Right hindlimb (tissue), 1 donor: ENCODE results near the gene BMPR1A.
A peak's percentile ranks its signal among the peaks of the same experiment; 100 is the strongest.
"Not testable (repeated sequence)": the region's sequence is repeated elsewhere in the genome, so short reads cannot be mapped to it uniquely, and the experiment has no call there.

Source experiments
- DNase-seq: peaks from one replicate; pipeline ENCODE4 v3.0.0-alpha.2; 2018

BMPR1A gene

DNA sequence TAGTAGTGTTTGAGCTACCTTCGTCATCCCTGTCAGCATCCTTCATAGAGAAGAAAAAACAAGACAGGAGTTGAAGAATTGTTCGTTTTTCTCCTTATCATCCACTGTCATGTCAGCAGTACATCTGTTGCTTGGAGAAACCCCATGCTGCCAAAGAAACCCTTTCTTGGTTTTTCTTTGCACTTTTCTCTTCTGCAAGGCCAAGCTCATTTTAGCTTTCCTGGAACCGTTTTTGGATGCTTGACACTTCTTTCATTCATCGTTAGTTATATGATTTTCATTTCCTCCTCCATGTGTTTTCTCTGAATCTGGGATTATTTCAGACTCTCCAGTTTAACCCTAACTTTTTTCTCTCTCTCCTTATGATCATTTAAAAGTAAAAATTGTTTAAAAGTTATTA is 142.1 kb downstream of the BMPR1A start:
- no peak for DNase-seq

DNA sequence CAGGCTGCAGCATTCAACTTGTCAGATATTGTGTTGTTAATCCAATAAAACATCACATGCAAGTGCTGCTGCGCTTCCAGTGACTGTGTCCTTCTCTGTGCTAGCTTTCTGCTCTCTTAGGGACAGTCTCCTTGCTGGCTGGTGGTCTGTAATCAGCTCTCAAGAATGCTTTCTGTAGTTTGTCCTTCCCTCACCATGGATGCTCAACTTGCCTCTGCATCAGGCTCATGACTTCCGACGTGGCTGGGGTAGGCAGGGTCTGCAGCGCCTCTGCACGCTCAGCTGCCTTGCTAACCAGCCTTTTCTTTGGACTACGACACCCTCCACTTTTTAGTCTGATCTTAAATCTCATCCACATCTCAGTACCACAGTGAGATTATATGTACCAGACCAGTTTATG is 142.7 kb downstream of the BMPR1A start:
- DNase-seq, result no peak

DNA sequence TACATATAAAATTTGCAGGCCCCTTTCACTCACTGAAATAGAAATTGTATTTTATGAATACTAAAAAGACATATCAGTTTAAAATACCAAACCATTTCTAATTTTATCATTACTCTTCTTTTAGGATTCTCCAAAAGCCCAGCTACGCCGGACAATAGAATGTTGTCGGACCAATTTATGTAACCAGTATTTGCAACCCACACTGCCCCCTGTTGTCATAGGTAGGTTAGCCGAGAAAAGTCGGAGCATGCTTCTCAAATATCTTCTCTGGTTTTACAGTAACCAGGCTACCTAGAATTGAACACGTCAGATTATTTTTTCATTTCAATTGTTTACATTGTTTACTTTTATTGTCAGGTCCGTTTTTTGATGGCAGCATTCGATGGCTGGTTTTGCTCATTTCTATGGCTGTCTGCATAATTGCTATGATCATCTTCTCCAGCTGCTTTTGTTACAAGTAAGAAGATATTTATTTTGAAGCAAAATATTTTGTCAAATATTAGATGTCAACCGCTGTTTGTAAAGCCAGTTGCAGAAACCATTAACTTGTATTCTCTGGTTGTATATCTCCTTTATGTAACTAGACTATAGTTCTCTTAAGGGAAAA is 143.4 kb downstream of the BMPR1A start:
- DNase-seq, result peak; percentile 70

DNA sequence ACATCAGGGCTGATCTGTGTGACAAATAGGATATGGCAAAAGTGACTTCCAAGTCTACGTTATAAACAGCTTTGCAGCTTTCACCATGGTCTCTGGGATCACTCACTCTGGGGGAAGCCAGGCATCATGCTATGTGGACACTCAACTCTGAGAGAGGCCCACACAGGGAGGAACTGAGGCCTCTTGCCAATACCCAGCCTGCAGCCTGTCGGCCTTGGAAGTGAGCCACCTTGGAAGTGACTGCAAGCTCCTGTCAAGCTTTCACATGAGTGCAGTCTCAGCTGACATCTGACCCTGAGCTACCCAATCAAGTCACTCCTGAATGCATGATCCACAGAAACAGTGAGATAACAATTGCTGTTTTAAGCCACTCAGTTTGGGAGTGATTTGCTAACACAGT is 144.5 kb downstream of the BMPR1A start:
- DNase-seq, result peak; percentile 63

DNA sequence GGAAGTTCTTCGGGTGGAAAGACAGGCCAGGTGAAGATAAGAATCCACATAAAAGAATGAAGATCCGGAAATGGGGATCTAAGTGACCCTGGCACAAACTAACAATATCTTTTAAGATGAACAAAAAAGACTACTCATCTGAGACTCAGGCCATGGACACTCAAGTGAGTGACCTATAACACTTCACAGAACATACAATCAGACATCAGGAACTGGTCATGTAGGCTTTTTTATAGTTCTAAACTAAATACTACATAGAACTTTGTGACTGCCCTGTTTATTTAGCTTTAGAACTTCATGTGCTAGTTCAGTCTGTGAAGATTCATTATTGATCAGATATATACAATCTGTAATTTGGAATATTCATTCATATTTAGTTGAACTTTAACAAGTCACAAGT is 148.2 kb downstream of the BMPR1A start:
- no peak for DNase-seq

DNA sequence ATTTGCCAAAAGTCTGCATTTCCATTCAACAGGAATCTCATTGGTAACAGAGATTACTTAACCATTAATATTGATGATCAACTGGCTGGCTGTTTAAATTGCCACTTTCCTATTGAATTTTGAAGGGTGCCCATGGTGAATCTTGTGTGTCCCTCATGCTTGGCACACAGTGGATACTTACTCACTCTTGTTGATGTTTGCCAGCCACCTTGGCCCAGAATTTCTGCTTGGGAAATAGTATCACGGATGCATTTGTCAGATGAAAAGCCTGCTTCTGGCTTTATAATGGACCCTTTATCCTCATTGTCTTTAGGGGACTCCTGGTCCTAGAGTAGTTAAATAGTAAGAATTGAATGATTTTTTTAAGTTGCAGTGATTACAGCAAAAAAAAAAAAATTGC is 149.0 kb downstream of the BMPR1A start:
- no peak for DNase-seq

DNA sequence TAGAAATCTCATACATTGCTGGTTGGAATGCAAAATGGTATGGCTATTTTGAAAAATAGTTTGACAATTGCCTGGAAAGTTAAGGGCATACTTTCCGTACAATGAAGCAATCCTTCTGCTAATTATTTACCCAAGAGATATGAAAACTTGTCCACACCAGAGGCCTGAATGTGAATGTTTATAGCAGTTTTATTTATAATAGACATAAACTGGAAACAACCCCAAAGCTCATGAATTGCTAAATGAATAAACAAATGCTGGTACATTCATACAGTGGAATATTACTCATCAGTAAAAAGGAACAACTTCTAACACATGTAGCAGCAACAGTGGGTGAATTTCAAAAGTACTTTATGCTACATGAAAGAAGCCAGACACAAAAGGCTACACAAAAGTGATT is 158.3 kb downstream of the BMPR1A start:
- no peak for DNase-seq

DNA sequence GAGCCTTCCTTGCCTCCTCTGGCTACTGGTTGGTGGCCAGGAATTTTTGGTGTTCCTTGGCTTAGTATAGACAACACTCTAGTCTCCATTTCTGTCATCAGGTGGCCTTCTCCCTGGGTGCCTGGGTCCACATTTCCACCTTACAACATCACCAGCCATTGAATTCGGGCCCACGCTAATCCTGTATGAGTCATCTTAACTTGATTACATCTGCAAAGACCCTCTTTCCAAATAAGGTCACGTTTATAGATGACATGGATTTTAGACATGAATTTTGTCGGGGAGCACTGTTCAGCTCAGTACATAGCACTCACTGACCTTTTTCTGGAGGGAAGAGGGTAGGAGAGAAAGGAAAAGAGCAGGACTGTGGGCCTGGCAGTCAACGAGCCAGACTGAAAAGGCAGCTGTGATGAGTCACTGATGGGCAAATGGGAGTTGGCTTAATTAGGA is 161.6 kb downstream of the BMPR1A start:
- no peak for DNase-seq

DNA sequence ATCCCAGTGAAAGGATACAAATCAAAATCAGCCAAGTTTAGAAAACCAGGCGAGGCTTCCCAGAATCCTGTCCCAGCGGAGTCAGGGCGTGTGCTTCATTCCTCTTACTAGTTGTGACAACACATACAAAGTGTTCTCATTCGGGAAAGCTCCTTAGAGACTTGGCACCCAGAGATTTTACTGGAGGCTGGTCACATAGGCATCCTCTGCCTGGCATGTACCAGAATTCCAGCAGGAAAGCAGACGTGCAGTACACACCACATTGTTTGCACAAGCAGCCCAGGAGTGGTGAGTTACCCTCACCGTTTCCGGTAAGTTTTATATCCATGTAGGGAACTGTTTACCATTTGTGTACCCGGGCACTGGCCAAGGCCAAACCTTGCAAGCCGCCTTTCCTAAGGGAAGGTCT is 166.1 kb downstream of the BMPR1A start:
- no peak for DNase-seq

DNA sequence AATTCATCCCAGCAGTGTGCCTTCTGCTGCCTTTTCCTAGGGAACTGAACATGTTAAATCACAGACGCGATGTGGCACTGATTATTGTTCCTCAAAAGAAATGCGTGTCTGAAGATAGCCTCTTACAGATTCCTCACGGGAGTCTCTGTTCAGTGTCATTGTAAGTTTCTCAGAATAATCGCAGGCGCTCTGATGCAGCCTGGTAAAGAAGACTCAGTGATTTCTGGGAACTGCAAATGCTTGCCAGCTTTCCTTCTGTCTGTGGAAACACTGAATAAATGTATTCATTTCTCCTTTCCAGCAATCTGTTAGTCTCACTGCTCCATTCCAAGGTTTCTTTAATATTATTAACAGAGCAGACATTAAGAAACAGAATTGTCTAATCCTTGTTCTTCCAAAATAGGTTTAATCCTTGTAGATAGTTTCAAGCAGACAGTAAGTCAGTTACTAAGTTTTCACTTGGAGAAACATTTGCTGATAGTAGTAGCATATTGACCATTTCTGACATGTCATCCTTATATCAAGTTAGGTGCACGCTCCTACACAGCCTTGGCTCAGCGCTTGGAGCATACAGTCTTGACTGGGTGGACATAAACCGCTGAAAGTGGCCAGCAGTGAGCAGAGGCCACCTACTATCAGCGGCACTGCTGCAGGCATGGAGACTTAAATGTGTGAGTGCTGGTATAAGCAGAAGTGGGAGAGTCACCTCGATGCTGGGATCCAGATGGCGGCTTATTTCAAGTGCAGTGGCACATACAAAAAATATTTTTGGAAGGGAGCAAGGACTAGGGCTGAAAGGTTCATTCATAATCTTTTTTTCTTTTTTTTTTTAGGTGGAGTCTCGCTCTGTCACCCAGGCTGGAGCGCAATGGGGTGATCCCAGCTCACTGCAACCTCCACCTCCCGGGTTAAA is 173.3 kb downstream of the BMPR1A start:
- no peak for DNase-seq

DNA sequence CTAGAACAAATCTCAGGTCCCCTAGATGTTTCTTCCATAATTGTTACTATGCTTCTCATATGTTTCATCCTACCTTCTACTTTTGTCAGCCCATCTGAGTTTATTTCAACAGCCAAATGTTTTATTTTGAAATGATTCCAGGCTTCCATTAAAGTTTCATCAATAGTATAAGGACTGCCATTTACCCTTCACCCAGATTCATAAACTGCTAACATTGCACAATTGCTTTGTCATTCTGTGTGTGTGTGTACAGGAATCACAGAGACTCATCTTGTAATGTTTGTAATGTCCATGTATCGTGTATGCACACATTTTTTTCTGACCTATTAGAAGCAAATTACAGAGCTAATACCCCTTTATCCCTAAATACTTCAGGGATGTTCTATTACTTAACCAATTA is 175.5 kb downstream of the BMPR1A start:
- no peak for DNase-seq

DNA sequence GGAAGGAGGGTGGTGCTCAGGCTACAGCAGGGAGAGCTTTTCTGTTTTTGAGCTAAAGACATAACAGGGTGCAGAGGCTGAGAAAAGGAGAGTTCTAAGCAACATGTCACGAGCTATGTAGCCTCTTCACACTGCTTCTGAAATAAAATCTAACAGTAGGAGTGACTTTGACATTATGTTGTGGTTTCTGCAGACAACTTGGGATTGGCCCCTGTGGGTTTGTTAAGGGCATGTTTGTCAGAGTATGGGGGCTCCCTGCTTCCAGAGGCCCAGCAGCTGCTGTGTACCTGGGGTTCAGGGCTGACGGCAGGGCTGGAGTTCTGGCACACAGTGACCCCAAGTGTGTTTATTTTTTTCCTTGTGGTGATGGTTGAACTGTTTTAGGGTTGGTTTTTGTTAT is 176.3 kb downstream of the BMPR1A start:
- DNase-seq, result no peak

DNA sequence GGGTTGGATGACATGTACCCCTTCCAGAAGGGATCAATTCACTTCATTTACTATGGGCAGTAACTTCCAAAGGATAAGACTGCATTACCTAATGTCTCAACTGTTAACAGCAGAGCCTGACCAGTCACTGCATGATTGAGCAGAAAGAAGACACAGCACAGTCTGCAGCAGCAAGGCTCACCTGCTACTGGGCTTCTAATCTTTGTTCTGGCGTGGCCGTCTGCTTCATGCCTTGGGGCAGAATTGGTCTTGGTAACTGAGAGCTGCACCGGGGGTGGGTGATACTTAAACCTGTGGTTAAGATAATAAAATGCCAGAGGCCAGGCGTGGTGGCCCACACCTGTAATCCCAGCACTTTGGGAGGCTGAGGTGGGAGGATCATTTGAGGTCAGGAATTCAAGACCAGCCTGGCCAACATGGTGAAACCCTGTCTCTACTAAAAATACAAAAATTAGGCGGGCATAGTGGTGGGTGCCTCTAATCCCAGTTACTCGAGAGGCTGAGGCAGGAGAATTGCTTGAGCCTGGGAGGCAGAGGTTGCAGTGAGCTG is 177.8 kb downstream of the BMPR1A start:
- DNase-seq, result not testable (repeated sequence)

DNA sequence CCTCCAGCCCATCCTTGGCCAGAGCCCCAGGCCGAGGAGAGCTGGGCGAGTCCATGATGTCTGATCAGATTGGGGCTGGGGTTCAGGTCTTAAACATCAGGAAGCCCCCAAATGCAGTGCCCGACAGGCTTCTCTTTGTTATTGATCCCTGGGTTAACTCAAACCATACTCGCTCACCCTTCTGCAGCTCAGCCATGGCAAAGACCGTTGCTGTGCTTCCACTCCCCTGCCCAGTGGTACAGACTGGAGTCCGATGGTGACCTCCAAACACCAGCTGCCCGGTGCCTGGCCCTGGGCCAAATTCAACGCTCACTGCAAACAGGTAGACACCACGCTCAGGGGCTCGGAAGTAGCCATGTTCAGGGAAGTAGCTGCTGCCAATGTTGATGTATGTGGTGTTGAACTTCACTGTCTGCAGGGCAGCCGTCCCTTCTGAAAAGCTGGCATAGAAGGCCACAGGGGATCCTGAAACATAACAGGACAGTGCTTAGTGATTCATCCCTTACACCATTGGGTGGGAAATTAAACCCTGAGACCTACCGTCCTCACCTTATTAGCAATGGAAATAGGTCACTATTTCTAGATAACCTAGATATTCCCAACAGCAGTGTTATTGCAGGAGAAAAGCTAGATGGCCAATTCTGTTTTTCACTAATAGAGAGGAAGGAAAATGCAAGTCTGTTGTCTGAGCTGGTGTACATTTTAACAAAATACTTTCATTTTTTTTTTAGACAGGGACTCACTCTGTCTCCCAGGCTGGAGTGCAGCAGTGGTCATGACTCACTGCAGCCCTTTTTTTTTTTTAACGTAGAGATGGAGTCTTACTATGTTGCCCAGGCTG is 180.5 kb downstream of the BMPR1A start:
- DNase-seq, result no peak

DNA sequence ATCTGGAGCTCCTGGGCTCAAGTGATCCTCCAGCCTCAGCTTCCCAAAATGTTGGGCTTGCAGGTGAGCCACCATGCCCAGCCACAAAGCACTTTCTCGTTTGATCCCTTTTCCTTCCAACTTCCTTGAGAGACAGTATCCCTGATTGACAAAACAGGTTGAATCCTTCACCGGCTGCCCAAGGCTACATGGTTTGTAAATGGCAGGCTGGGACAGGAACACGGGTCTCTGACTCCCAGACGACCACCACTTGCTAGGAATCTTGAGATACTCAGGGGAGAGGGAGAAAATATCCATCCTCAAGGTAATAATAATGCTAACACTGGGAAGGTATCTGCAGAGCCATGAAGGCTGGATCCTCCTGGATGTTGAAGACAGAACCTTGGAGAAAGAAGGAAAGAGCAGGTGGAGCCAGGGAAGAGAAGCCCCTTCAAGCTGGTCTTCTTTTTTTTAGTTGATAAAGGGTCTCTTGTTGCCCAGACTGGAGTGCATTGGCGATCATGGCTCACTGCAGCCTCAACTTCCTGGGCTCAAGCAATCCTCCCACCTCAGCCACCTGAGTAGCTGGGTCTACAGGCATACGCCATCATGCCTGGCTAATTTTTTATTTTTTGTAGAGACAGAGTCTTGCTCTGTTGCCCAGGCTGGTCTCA is 181.2 kb downstream of the BMPR1A start:
- DNase-seq, result no peak

DNA sequence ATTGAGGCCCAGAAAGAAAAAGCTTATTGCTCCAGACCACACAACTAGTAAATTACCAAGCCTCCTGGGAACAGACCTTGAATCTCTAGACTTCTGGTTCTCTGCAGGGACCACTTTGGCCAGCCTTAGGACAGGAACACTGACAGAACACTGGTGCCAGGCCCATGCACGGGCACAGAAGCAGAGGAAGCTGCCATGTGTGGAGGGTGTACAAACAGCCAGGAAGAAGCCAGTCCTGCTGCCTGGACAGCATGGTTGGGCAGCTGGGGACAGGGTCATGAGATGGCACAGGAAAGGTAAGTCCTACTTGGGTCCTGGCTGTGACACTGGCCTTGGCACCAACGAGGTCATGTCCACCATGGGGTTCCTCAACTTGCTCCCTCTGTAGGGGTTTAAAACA is 181.8 kb downstream of the BMPR1A start:
- DNase-seq, result no peak

DNA sequence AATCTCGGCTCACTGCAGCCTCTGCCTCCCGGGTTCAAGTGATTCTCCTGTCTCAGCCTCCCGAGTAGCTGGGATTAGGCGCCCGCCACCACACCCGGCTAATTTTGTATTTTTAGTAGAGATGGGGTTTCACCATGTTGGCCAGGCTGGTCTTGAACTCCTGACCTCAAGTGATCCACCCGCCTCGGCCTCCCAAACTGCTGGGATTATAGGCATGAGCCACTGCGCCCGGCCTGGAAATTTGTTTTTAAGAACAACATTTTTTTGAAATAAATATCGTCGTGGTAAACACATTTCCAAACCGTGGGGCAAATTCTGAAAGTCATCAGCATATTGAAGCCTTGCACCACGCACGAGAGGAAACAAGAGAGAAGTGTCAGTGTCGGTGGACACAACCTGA is 183.7 kb downstream of the BMPR1A start:
- not testable (repeated sequence) for DNase-seq

DNA sequence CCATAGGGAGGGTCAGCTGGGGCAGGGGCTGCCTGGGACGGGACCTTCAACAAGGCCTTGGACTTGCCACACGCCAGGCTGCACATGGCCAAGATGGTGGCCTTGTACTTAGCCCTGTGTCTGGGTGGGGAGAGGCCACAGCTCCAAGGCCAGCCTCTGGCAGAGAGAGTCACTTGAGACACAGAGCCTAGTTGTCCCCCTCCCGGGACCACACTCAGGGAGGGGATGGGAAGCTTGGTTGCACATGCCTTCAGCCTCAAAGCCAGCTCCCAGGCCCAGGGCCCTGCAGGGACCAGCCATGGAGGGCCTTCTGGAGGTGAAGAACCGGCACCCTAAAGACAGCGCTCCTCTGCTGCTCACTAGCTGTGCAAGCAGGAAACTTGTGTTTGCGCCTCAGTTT is 184.3 kb downstream of the BMPR1A start:
- no peak for DNase-seq

DNA sequence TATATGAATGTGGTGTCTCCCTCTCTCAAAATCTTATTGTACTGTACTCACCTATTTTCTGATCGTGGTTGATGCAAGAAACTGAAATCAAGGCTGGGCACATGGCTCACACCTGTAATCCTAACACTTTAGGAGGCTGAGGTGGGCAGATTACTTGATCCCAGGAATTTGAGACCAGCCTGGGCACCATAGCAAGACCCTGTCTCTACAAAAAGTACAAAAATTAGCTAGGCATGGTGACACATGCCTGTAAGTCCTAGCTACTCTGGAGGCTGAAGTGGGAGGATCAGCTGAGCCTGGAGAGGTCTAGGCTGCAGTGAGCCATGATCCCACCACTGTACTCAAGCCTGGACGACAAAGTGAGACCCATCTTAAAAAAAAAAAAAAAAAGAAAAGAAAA is 185.0 kb downstream of the BMPR1A start:
- DNase-seq, result no peak

DNA sequence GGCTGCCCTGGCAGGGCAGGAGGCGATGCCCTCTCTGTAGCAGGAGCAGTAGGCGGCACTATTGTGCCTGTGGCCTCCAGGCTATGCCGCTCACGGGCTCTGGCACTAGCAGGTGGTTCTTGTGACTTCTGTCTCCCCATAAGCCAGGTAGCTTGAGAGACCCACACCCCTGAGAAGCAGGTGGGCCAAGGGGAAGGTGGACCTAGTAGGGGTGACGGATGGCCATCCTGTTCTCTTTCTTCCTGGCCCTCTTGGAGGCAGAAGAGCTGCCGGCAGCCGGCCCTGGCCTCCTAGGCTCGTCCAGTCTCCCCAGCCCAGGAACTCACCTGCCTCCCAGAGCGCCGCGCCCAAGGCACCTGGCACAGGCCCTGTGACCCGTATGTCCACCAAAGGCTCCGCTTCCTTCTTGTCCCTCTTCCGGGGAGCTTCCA is 185.6 kb downstream of the BMPR1A start:
- no peak for DNase-seq

DNA sequence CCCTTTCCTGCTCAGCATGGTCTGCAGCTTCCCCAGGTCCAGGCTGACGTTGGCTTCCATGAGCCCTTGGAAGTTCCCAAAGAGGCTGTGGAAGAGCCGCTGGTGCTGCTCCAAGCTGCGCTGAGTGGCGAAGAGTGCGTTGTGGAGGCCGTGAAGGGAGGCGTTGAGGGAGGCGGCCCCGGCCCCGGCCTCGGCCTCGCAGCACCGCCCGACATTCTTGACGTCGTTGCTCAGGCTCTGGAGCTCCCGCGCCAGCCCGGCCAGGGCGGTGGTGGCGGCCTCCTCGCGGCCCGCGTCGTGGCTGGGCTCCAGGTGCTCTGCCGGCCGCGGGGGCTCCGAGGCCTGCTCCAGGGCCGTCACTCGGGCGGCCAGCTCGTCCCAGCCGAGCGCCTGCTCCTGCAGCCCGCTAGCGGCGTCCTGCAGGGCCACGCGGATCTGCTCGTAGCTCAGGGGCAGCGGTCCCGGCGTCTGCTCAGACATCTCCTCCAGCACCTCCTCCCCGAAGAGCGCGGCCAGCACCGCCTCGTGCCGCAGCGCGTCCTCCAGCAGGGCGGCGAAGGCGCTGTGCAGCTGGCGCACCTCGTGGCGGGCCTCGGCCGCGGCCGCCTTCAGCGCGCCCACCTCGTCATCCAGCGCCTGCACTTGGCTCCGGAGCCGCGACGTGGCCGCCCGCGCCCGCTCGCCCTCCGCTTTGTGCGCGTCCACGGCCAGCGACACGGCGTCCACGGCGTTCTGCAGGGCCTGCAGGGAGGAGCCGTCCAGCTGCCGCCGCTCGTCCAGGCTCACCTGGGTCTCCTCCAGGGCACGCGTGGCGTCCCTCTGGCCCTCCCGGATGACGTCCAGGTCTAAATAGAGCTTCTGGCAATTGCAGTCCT is 186.3 kb downstream of the BMPR1A start:
- DNase-seq, result peak; percentile 45
